Limb (tissue), 2 donors: ENCODE measurements around the gene NSUN7.
"Not testable (repeated sequence)": the region's sequence is repeated elsewhere in the genome, so short reads cannot be mapped to it uniquely, and the experiment has no call there.

ENCODE experiments used
- DNase-seq, 2 donors: peaks; one replicate each; pipeline ENCODE4 v3.0.0-alpha.2; 2016; ENCODE audit errors: extremely low spot score in 2 of 2

Gene NSUN7

GRCh38 chr4:40749717-40750460 lies at the start of gene NSUN7:
Gene NSUN7, plus strand, starts transcription at chr4:40749955. Its CDS starts 739 bp downstream, at chr4:40750694.
- DNase-seq = peak in 1 of 2 donors; percentile 87

GRCh38 chr4:40702137-40702799 lies 47.5 kb upstream of the NSUN7 start:
- no peak for DNase-seq

GRCh38 chr4:40702800-40703151 lies 47.0 kb upstream of the NSUN7 start:
- no peak for DNase-seq

- no peak for DNase-seq
Measured at GRCh38 chr4:40704073-40704472, 45.7 kb upstream of the NSUN7 start.

- no peak for DNase-seq
Measured at GRCh38 chr4:40710484-40711254, 39.1 kb upstream of the NSUN7 start.

GRCh38 chr4:40713001-40713400 lies 36.8 kb upstream of the NSUN7 start:
- DNase-seq = not testable (repeated sequence)

- DNase-seq = no peak
Measured at GRCh38 chr4:40713798-40714197, 36.0 kb upstream of the NSUN7 start.

GRCh38 chr4:40718586-40718985 lies 31.2 kb upstream of the NSUN7 start:
- no peak for DNase-seq

GRCh38 chr4:40719008-40719623 lies 30.6 kb upstream of the NSUN7 start:
- peak in 1 of 2 donors; percentile 14 for DNase-seq

GRCh38 chr4:40720351-40720750 lies 29.4 kb upstream of the NSUN7 start:
- DNase-seq = no peak

- DNase-seq = no peak
Measured at GRCh38 chr4:40720916-40721315, 28.8 kb upstream of the NSUN7 start.

- no peak for DNase-seq
Measured at GRCh38 chr4:40721730-40722171, 28.0 kb upstream of the NSUN7 start.

- DNase-seq = no peak
Measured at GRCh38 chr4:40722576-40723161, 27.1 kb upstream of the NSUN7 start.

- DNase-seq = no peak
Measured at GRCh38 chr4:40723728-40724127, 26.0 kb upstream of the NSUN7 start.

GRCh38 chr4:40728333-40728732 lies 21.4 kb upstream of the NSUN7 start:
- DNase-seq = no peak

GRCh38 chr4:40729555-40729954 lies 20.2 kb upstream of the NSUN7 start:
- no peak for DNase-seq

GRCh38 chr4:40730091-40730679 lies 19.6 kb upstream of the NSUN7 start:
- DNase-seq = no peak

GRCh38 chr4:40731361-40731760 lies 18.4 kb upstream of the NSUN7 start:
- no peak for DNase-seq

- no peak for DNase-seq
Measured at GRCh38 chr4:40731792-40732245, 17.9 kb upstream of the NSUN7 start.

GRCh38 chr4:40733752-40734151 lies 16.0 kb upstream of the NSUN7 start:
- no peak for DNase-seq

- no peak for DNase-seq
Measured at GRCh38 chr4:40734497-40734896, 15.3 kb upstream of the NSUN7 start.
